Right renal pelvis (tissue), 4 donors: ENCODE data around the gene HSD17B11. TPM values are rescaled to one million over a fixed set of nuclear protein-coding genes. Genes with fewer than 3 reads are reported as not detected.
"Not testable (repeated sequence)": the region's sequence is repeated elsewhere in the genome, so short reads cannot be mapped to it uniquely, and the experiment has no call there.

Experiments
- DNase-seq, 4 donors: peaks; one replicate each; pipeline ENCODE4 v3.0.0-alpha.2; 2013; ENCODE audit warnings: low read depth in 4 of 4, low spot score in 3 of 4, missing footprints in 1 of 4
- polyA plus RNA-seq, 4 donors: library from polyadenylated mRNA; unstranded; fragments of 120-200 nt; gene quantifications; one replicate each; pipeline ENCODE4 v1.2.1, GENCODE V29; 2013; ENCODE audit not compliant: insufficient read length in 4 of 4

The HSD17B11 gene, protein sequence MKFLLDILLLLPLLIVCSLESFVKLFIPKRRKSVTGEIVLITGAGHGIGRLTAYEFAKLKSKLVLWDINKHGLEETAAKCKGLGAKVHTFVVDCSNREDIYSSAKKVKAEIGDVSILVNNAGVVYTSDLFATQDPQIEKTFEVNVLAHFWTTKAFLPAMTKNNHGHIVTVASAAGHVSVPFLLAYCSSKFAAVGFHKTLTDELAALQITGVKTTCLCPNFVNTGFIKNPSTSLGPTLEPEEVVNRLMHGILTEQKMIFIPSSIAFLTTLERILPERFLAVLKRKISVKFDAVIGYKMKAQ
- 10 to 100 TPM; 57.1 to 74.5 (median 62.5) TPM for polyA plus RNA-seq

DNA sequence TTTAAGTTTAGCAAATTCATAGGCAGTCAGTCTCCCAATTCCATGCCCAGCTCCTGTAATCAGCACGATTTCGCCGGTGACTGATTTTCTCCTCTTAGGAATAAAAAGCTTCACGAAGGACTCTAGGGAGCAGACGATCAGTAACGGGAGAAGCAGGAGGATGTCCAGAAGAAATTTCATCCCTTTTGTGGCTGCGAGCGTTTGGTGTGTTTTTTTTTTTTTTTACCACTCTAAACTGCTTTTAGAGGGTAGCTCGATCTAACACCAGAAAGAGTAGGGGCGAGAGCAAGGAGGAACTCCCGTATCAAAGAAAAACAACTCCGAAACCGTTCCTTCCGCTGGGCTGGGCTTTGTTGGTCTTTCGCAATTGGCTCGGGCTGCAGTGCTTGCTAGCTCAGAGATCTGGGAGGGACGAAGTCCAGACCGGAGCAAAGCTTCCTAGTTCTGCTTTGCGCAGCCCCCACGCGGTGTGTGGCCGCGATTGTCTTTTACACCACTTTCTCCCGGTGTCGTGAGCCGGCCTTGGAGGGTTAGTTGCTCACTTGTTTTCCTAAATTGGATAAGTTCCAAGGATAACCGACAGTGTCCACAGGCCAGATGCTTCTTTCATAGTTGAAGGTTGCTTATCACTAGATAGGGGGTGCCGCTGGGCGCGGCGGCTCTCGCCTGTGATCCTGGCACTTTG, at the start of gene HSD17B11:
Gene HSD17B11, minus strand, starts transcription at position 298 of the 685 bp plus-strand sequence. Its CDS starts 118 bp downstream, at position 180.
- DNase-seq: peak; percentile 77 to 90 (median 80)

DNA sequence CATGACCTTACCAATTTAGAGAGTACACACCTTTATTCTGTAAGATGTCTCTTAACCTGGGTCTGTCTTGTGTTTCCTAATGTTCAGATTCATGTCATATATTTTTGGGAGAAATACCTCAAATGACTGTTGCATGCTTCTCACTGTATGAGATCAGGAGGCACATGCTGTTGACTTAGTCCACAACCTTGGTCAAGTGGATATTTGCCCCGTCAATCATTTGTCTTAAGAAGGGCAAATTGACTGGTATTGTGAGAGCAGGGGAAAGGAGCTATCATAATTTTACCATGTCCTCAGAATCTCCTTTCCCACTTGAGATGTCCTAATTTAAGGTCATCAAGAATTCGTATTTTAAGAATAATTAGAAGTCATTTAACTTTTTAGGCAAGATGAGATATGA, 42.4 kb upstream of the HSD17B11 start:
- DNase-seq: no peak

DNA sequence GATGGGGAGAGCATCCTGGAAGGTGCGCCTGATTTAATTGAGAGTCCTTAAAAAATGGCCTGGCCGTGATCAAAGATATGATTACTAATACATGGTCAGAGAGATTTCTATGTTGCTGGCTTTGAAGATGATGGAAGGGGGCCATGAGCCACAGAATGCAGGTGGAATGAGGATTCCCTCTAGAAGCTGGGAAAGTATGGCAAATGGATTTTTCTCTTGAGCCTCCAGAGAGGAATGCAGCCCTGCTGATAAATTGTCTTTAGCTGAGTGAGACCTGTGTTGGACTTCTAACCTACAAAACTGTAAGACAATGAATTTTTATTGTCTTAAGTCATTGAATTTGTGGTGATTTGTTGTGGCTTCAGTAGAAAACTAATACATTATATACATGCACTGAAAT, 39.0 kb upstream of the HSD17B11 start:
- DNase-seq: no peak

DNA sequence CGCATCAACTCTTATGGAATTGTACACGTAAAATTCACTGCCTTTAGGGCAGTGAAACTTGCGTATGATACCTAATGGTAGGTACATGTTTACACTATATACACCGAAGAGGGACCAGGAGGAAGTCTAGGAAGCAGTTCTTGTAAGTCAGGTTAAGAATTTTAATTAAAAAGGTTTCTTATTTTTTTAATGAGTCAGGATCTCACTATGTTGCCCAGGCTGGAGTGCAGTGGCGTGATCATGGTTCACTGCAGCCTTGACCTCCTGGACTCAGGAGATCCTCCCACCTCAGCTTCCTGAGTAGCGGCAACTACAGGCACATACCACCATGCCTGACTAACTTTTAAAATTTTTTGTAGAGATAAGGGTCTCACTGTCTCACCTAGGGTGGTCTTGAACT, 38.0 kb upstream of the HSD17B11 start:
- no peak for DNase-seq

DNA sequence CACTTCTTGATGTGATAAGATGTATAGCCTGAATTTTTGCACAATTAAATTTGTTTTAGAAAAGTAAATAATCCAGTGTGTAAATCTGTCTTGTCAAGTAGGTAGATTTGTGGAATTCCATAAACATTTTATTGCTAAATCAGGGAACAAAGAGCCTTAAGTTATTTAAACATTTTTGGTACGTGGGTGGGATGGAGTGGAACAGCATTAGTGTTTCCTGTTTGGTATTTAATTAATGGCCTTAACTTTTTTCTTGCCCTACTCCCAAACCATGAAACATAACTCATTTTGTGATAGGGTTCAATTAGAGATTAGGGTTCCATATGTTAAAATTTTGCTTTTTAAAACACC, 36.5 kb upstream of the HSD17B11 start:
- DNase-seq: peak in 1 of 4 donors; percentile 31

DNA sequence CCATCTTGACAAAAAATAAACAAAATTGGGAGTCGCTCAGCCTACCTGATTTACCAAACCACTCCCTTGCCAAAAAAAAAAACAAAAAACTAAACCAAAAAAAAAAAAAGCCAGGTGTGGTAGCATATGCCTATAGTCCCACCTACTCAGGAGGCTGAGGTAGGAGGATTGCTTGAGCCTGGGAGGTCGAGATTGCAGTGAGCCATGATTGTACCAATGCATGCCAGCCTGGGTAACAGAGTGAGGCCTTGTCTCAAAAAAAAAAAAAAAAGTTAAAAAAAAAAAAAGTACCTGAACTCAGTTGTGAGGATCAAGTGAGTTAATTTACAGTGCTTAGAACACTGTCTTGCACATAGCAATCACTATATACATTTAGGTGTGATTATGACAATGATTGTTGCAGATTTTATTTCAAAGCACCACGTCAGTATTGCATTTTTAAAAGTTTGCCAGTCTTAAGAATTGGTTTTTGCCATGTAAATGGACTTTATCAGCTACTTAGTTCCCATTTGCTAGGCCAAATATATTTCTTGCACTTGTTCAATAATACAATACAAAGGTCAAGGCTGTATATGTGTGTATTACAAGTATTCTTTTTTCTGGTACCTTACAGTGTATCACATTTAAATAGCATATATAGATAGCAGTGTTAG, 36.0 kb upstream of the HSD17B11 start:
- DNase-seq: no peak

DNA sequence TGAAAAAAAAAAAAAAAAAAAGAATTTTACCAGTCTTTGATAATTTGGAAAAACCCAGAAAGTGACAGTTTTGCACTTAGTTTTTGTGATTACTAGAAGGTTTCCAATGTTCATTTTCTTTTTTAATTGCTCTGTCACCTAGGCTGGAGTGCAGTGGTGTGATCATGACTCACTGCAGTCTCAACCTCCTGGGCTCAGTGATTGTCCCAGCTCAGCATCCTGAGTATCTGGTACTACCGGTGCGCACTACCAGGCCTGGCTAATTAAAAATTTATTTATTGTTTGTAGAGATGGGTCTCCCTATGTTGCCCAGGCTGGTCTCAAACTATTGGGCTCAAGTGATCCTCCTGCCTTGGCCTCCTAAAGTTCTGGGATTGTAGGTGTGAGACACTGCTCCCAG, 34.7 kb upstream of the HSD17B11 start:
- DNase-seq: no peak

DNA sequence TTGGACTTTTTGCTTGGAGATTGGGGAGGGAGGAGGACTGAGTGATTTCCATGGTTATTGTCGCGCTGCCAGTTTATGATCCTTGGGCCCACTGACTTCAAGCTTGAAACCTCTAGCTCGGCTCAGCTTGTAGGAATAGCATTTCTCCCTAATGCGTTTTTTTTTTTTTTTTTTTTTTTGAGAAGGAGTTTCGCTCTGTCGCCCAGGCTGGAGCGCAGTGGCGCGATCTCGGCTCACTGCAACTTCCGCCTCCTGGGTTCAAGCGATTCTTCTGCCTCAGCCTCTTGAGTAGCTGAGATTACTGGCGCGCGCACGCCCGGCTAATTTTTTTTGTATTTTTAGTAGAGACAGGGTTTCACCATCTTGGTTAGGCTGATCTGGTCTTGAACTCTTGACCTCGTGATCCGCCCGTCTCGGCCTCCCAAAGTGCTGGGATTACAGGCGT, 33.1 kb upstream of the HSD17B11 start:
- peak in 1 of 4 donors; percentile 17 for DNase-seq

DNA sequence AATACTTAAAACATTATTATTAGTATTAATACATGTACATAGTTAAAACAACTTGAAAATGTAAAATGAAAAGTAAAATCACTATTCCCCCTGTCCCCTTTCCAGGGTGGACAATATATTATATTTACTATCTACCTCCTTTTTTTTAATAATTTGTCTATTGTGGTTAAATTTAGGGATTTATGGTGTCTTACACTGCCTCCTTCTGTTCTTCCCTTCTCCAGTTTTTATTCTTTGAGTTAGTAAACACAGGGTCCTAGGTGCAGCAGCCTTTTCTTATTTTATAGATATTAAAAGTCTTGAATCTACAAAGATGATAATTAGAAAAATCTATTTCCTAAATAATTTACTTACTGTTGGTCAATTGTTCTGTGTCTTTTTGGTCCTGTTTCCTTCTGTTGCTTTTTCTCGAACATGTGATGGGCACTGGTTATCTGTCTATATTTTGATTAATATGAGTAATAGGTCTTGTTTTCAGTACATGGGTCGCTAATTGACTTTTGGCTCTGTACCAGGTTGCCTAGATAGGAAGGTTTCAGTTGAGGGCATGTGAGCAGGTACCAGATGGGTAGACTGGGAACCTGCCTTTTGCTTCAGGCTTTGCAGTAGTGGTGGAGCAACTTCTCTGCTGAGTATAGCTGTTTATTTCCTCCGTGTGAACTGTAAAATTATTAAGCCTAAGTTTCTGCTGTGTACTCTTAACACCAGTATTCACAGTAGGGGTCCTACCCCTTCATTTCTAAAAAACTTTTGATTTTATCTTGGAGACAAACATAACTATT, 32.5 kb upstream of the HSD17B11 start:
- DNase-seq: peak in 1 of 4 donors; percentile 8

DNA sequence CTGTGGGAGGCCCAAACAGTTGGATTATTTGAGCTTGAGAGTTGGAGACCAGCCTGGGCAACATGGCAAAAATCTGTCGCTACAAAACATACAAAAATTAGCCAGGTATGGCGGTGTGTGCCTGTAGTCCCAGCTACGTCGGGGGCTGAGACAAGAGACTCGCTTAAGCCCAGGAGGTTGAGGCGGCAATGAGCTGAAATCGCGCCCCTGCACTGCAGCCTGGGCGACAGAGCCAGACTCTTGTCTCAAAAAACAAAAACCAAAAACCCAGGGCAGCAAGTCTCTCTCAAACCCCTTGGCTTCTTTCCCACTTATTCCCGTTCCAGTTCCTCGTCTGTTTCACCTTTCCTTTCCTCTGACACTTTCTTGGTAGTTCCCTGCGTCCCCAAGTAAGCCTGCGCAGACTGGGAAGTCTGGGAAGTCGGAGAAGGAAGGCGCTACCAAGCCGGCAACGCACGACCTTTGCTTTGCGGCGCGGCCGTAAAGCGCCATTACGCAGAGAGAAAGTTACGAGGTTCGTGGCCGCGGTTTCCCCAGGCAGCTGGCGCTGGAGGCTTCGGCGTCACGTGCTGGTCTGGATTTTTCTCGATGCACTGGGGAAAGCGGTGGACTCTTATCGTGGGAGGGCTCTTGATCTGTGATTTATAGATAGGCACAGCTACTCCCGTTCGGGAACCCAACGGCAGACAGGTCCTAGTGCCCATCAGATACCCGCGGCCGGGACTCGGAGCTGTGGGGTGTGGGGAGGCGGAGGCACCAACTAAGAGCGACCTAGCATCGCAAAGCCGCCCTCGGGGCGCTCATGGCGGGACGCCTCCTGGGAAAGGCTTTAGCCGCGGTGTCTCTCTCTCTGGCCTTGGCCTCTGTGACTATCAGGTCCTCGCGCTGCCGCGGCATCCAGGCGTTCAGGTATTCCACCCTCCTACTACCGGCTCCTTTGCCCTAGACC, 31.4 kb upstream of the HSD17B11 start, which contains the start of gene NUDT9:
Gene NUDT9, plus strand, starts transcription at position 470 of the 949 bp plus-strand sequence. Its CDS starts 333 bp downstream, at position 803.
- DNase-seq: peak; percentile 89 to 95 (median 92)

DNA sequence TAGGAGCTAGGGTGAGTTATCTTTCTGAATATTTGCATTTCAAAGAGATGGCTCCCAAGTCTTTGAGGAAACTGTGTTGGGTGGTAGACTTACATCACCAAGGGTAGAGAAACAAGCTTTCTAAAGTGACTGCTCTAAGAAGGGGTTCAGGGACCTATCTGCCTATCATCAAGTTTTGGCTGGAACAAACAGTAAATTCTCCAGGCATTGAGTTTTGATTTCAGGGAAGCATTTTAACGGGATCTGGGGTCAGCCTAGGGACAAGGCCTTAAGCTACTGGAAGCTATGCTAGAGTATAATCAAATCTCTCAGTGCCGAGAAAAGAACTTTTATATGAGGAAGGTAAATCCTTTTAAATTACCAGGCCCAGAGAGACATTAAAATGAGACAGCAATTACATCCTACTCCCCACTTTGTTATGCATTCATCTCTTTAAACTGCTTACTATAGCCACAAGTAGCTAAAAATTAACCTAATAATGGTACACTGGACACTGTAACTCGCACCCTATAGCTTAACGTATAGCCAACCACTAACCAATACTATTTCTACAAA, 29.4 kb upstream of the HSD17B11 start:
- DNase-seq: peak in 1 of 4 donors; percentile 19

DNA sequence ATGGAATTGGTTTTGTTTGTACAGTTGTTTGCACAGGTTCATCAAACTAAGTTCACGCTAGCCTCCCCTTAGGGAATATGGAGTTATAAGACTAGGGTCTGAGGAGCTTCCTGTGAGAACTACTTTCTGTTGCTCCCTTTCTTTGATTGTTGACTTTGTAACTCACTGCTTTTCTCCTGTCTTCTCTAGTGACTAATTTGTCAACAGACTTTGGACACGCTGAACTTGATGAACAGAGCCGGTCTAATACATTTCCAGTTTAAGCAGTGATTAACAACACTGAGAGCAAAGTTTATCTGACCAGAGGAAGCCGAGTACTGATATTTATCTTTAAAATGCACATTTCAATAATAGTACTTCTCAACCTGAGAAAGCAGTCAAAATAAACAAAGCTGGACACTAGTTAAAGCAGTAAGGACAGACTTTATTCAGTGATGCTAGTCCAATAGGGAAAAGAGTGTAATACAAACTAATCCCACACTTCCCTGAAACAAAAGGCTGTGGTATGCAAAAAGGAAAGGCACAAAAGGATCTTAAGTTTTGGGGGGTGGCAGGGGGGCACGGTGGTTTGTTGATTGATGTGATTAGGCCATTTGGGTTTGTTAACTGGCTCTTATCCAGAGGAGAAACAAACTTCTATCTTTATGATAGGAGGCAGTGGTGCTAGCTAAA, 28.7 kb upstream of the HSD17B11 start:
- peak in 1 of 4 donors; percentile 51 for DNase-seq

DNA sequence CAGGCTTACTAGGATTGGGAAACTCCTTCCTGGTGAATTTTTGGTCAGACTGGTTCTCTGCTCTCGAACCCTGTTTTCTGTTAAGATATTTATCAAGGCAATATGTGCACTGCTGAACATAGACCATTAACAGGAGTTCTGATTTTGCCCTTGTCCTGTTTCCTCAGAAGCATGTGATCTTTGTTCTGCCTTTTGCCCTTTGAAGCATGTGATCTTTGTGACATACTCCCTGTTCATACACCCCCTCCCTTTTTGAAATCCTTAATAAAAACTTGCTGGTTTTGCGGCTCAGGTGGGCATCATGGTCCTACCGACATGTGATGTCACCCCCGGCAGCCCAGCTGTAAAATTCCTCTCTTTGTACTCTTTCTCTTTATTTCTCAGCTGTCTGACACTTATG, 27.4 kb upstream of the HSD17B11 start:
- not testable (repeated sequence) for DNase-seq

DNA sequence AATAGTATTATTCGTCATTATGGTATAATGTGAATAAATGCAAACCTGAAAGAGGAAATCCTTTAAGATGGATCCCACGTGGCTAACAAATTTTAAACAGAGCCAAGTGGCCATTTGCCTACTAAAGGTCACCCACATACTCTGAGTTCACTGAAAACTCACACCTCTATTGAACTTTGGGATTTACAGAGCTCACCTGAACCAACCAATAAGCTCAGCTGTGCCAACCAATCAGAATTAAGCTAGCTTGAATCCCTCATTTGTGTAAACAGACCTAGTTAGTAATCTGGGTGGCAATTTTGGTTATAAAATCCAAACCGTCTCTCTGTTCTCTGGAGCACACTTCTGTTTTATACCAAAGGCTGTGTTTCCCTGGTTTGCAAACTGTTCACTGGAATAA, 26.0 kb upstream of the HSD17B11 start:
- DNase-seq: no peak

DNA sequence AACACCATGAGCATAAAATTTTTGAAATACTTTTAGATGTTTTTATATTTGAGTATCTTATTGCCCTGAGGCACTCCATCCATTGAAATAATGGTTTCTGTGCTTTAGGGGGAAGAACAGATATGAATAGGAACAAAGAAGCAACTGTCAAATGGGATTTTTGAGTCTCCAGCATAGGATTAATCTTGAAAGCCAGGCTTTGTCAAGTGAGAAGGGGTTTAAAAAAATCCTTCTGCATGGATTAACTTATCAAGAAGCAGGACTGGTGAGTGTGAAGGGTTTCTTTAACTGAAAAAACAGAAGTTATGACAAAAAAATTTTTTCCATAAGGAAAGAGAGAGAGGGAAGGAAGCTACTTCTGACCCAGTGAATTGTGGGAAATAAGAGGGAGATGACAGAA, 23.8 kb upstream of the HSD17B11 start:
- no peak for DNase-seq

DNA sequence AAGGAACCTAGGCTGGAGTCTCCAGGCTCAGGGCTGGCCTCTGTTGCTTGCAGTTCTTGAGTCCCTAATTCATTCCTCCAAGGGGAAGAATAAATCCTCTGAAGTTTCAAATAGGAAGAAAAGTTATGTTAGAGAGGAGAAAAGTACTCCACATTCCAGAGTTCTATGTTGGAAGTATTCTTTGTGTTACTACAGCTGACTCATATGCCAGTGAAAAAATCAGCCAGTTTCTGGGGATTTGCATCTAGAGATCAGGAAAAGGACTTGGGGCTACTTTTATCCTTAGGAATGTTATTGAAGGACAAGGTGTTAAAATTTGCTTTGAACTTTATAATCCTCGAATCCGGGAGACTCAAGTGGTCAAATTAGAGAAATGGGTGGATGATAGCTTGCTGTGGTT, 19.7 kb upstream of the HSD17B11 start:
- no peak for DNase-seq

DNA sequence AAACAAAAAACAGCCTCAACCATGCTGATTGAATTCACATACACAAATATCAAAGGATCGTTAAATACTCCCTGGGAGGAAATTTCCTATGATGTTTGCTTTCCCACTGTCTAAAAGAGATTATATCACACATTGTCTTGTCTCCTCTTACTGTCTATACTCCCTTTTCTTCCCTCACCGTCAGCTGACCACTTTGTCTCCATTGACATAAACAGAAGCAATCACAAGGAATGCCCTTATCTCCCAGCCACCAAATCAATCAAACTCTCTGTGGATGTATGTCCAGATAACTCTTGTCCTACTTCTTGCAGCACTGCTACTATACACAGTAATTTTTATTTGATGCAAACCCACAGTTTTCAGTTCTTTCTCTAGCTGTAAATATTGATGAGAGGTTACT, 19.2 kb upstream of the HSD17B11 start:
- DNase-seq: no peak

DNA sequence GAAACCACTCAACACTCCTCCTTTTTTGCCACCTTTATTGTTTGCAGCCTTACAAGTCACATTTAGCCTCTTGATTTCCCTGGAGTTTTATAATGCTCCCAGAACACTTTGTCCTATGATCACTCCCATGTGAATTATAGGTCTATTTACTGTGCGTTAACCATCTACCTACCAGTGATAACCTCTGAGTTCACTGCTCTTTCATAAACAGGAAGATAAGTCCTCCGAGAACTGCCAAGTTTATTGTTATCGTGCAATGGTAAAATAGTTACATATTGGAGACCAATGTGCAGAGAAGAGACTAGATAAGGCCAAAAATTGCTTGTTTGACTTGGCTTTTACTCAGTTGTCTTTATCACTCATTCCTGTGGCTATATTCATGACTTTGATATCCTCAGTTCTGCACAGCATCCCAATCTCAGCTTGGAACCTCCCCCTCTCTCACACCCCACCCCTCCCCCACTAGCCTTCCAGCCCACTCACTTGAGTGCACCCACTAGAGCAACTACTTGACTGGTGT, 18.5 kb upstream of the HSD17B11 start:
- DNase-seq: no peak
